ENCODE measurements around the gene TSEN15. TPM values are rescaled to one million over a fixed set of nuclear protein-coding genes. Genes with fewer than 3 reads are reported as not detected.
A peak's percentile ranks its signal among the peaks of the same experiment; 100 is the strongest.

TSEN15 gene
- total and polyA plus RNA-seq, 9 of the 15 experiments (the other 6 are each of a cell fraction or from before 2014, with no cell fraction given): 25.6 to 121 (median 91.3) TPM

GRCh38 chr1:184051485-184052193, at the start of gene TSEN15 (continued):
- TF ChIP-seq, protein P1, sequence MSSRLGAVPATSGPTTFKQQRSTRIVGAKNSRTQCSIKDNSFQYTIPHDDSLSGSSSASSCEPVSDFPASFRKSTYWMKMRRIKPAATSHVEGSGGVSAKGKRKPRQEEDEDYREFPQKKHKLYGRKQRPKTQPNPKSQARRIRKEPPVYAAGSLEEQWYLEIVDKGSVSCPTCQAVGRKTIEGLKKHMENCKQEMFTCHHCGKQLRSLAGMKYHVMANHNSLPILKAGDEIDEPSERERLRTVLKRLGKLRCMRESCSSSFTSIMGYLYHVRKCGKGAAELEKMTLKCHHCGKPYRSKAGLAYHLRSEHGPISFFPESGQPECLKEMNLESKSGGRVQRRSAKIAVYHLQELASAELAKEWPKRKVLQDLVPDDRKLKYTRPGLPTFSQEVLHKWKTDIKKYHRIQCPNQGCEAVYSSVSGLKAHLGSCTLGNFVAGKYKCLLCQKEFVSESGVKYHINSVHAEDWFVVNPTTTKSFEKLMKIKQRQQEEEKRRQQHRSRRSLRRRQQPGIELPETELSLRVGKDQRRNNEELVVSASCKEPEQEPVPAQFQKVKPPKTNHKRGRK (tag; IDR thresholded peaks at IDR 0.05): no peak
- TF ChIP-seq STAT5A (IDR thresholded peaks at IDR 0.05; ENCODE audit: borderline replicate concordance, low read length) (no peak; the same call in 1 of the 2 replicates), FOXP1 (CRISPR knock-in tag; IDR thresholded peaks at IDR 0.05) (no peak), MECOM (CRISPR knock-in tag; IDR thresholded peaks at IDR 0.05) (no peak), SREBF1 (IDR thresholded peaks at IDR 0.05; ENCODE audit: borderline replicate concordance, low read depth, low read length) (no peak), IRF2 (CRISPR knock-in tag; IDR thresholded peaks at IDR 0.05) (no peak), ZNF263 (CRISPR knock-in tag; IDR thresholded peaks at IDR 0.05; ENCODE audit: borderline replicate concordance) (peak; percentile 66), STAT5B (CRISPR knock-in tag; IDR thresholded peaks at IDR 0.05) (no peak), ZNF175 (CRISPR knock-in tag; IDR thresholded peaks at IDR 0.05; ENCODE audit: low read depth) (no peak; the same call in none of the 2 replicates), FOXJ3 (CRISPR knock-in tag; IDR thresholded peaks at IDR 0.05) (no peak), PHF20 (IDR thresholded peaks at IDR 0.05; ENCODE audit: partially characterized antibody) (peak; percentile 86), SETDB1 (IDR thresholded peaks at IDR 0.05; ENCODE audit: low read length) (no peak), ZBTB26 (CRISPR knock-in tag; IDR thresholded peaks at IDR 0.05) (no peak), HDAC6 (IDR thresholded peaks at IDR 0.05; ENCODE audit: low read depth, low read length) (peak; percentile 18; the same call in 1 of the 2 replicates), ZNF57 (CRISPR knock-in tag; IDR thresholded peaks at IDR 0.05) (no peak), TARDBP (IDR thresholded peaks at IDR 0.05) (0 out of 2 replicates have a peak, but pooled peaks have one; percentile 70), ZNF174 (CRISPR knock-in tag; IDR thresholded peaks at IDR 0.05) (no peak), ZKSCAN1 (IDR thresholded peaks at IDR 0.05; ENCODE audit: low read depth, low read length) (peak; percentile 57; the same call in 1 of the 2 replicates), ZNF668 (CRISPR knock-in tag; IDR thresholded peaks at IDR 0.05) (0 out of 2 replicates have a peak, but pooled peaks have one; percentile 10), PTTG1 (tag; IDR thresholded peaks at IDR 0.05; ENCODE audit: low read depth) (no peak)
- TF ChIP-seq, protein P2, sequence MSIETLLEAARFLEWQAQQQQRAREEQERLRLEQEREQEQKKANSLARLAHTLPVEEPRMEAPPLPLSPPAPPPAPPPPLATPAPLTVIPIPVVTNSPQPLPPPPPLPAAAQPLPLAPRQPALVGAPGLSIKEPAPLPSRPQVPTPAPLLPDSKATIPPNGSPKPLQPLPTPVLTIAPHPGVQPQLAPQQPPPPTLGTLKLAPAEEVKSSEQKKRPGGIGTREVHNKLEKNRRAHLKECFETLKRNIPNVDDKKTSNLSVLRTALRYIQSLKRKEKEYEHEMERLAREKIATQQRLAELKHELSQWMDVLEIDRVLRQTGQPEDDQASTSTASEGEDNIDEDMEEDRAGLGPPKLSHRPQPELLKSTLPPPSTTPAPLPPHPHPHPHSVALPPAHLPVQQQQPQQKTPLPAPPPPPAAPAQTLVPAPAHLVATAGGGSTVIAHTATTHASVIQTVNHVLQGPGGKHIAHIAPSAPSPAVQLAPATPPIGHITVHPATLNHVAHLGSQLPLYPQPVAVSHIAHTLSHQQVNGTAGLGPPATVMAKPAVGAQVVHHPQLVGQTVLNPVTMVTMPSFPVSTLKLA (conservative IDR thresholded peaks at IDR 0.05): peak; percentile 35 to 82; a peak in 3 of 4 replicates
- TF ChIP-seq, protein P3, sequence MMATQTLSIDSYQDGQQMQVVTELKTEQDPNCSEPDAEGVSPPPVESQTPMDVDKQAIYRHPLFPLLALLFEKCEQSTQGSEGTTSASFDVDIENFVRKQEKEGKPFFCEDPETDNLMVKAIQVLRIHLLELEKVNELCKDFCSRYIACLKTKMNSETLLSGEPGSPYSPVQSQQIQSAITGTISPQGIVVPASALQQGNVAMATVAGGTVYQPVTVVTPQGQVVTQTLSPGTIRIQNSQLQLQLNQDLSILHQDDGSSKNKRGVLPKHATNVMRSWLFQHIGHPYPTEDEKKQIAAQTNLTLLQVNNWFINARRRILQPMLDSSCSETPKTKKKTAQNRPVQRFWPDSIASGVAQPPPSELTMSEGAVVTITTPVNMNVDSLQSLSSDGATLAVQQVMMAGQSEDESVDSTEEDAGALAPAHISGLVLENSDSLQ (IDR thresholded peaks at IDR 0.05): no peak
- TF ChIP-seq, protein P4, sequence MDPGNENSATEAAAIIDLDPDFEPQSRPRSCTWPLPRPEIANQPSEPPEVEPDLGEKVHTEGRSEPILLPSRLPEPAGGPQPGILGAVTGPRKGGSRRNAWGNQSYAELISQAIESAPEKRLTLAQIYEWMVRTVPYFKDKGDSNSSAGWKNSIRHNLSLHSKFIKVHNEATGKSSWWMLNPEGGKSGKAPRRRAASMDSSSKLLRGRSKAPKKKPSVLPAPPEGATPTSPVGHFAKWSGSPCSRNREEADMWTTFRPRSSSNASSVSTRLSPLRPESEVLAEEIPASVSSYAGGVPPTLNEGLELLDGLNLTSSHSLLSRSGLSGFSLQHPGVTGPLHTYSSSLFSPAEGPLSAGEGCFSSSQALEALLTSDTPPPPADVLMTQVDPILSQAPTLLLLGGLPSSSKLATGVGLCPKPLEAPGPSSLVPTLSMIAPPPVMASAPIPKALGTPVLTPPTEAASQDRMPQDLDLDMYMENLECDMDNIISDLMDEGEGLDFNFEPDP (CRISPR knock-in tag; IDR thresholded peaks at IDR 0.05): no peak

Measured in K562 (cell line).